SJCRH30 (cell line): ENCODE measurements around the gene PPP3CA. TPM values are rescaled to one million over a fixed set of nuclear protein-coding genes. Genes with fewer than 3 reads are reported as not detected.
A peak's percentile ranks its signal among the peaks of the same experiment; 100 is the strongest.

Experiments used
- DNase-seq, 2 experiments: peaks; one replicate each; pipeline ENCODE4 v3.0.0-alpha.2; 2015 to 2020
- H3K27ac ChIP-seq: fragments of 250-450 bp; sonication (Bioruptor Pico); 2 replicates; pipeline ENCODE4 v1.5.1; 2020; ENCODE audit warnings: mild to moderate bottlenecking, moderate library complexity
- H3K27me3 ChIP-seq: fragments of 250-450 bp; sonication (Bioruptor Pico); 2 replicates; pipeline ENCODE4 v1.5.1; 2020; ENCODE audit warnings: mild to moderate bottlenecking, moderate library complexity
- H3K36me3 ChIP-seq: fragments of 250-450 bp; sonication (Bioruptor Pico); 2 replicates; pipeline ENCODE4 v1.5.1; 2020; ENCODE audit warnings: mild to moderate bottlenecking, moderate library complexity
- H3K4me1 ChIP-seq: fragments of 250-450 bp; sonication (Bioruptor Pico); 2 replicates; pipeline ENCODE4 v1.5.1; 2020; ENCODE audit warnings: mild to moderate bottlenecking, moderate library complexity
- H3K4me3 ChIP-seq: fragments of 250-450 bp; sonication (Bioruptor Pico); 2 replicates; pipeline ENCODE4 v1.5.1; 2020; ENCODE audit warnings: mild to moderate bottlenecking, moderate library complexity
- H3K9me3 ChIP-seq: fragments of 250-450 bp; sonication (Bioruptor Pico); replicated peaks from 2 replicates; pipeline ENCODE4 v1.5.1; 2020; ENCODE audit warnings: mild to moderate bottlenecking, moderate library complexity
- total RNA-seq: library from RNA; depleted of rRNA; stranded (reverse); fragments of >200 nt; shearing (Covaris generic); gene quantifications from 2 replicates; pipeline ENCODE4 v1.2.3, GENCODE V29; 2014

Gene PPP3CA
- total RNA-seq, 1 experiment from 2014 or later = 38.4 TPM

- Histone ChIP-seq H3K4me1 (no peaks in the 10 kb centered on the region), H3K9me3 (no peaks in the 10 kb centered on the region; the same call in 1 of the 2 replicates), H3K27ac (no peak overlapping the region), H3K36me3 (no peaks in the 10 kb centered on the region), H3K27me3 (no peaks in the 10 kb centered on the region), H3K4me3 (no peak overlapping the region)
- no peak for DNase-seq
These were observed 32.3 kb downstream of the PPP3CA start for GRCh38 chr4:101315041-101315440.

GRCh38 chr4:101309925-101310324 is 37.4 kb downstream of the PPP3CA start:
- H3K4me1 ChIP-seq = peaks cover 19% of the 10 kb centered on the region
- no peaks in the 10 kb centered on the region; the same call in 1 of the 2 replicates for H3K9me3 ChIP-seq
- no peak for DNase-seq
- no peak overlapping the region for H3K4me3 ChIP-seq
- H3K27me3 ChIP-seq = no peaks in the 10 kb centered on the region
- H3K36me3 ChIP-seq = no peaks in the 10 kb centered on the region
- H3K27ac ChIP-seq = no peak overlapping the region

GRCh38 chr4:101307899-101308298 is 39.4 kb downstream of the PPP3CA start:
- DNase-seq = no peak
- Histone ChIP-seq H3K27ac (no peak overlapping the region), H3K27me3 (no peaks in the 10 kb centered on the region), H3K9me3 (no peaks in the 10 kb centered on the region), H3K4me1 (peaks cover 25% of the 10 kb centered on the region), H3K4me3 (no peak overlapping the region), H3K36me3 (no peaks in the 10 kb centered on the region)

GRCh38 chr4:101306764-101307615 is 40.3 kb downstream of the PPP3CA start:
- Histone ChIP-seq H3K27ac (no peak overlapping the region), H3K4me1 (peaks cover 25% of the 10 kb centered on the region), H3K4me3 (no peak overlapping the region), H3K9me3 (no peaks in the 10 kb centered on the region), H3K36me3 (no peaks in the 10 kb centered on the region), H3K27me3 (no peaks in the 10 kb centered on the region)
- DNase-seq = no peak

GRCh38 chr4:101306225-101306624 is 41.1 kb downstream of the PPP3CA start:
- no peaks in the 10 kb centered on the region for H3K9me3 ChIP-seq
- peak in 1 of 2 experiments; percentile 17 for DNase-seq
- no peaks in the 10 kb centered on the region for H3K27me3 ChIP-seq
- peaks cover 25% of the 10 kb centered on the region for H3K4me1 ChIP-seq
- H3K27ac ChIP-seq = no peak overlapping the region
- H3K36me3 ChIP-seq = no peaks in the 10 kb centered on the region
- H3K4me3 ChIP-seq = no peak overlapping the region

GRCh38 chr4:101304916-101305315 is 42.4 kb downstream of the PPP3CA start:
- DNase-seq = peak; percentile 49 to 83
- H3K27ac ChIP-seq = no peak overlapping the region
- H3K36me3 ChIP-seq = no peaks in the 10 kb centered on the region
- no peaks in the 10 kb centered on the region for H3K27me3 ChIP-seq
- H3K9me3 ChIP-seq = no peaks in the 10 kb centered on the region
- H3K4me1 ChIP-seq = peaks cover 25% of the 10 kb centered on the region
- no peak overlapping the region for H3K4me3 ChIP-seq

GRCh38 chr4:101299899-101300540 is 47.3 kb downstream of the PPP3CA start:
- Histone ChIP-seq H3K36me3 (no peaks in the 10 kb centered on the region), H3K4me3 (no peak overlapping the region), H3K4me1 (peaks cover 7% of the 10 kb centered on the region), H3K9me3 (no peaks in the 10 kb centered on the region), H3K27me3 (no peaks in the 10 kb centered on the region), H3K27ac (no peak overlapping the region)
- no peak for DNase-seq

GRCh38 chr4:101299021-101299420 is 48.3 kb downstream of the PPP3CA start:
- H3K4me3 ChIP-seq = no peak overlapping the region
- H3K4me1 ChIP-seq = no peaks in the 10 kb centered on the region
- H3K27ac ChIP-seq = no peak overlapping the region
- H3K9me3 ChIP-seq = no peaks in the 10 kb centered on the region
- DNase-seq = no peak
- no peaks in the 10 kb centered on the region for H3K27me3 ChIP-seq
- no peaks in the 10 kb centered on the region for H3K36me3 ChIP-seq

- DNase-seq = no peak
- Histone ChIP-seq H3K9me3 (no peaks in the 10 kb centered on the region), H3K27ac (no peak overlapping the region), H3K4me1 (no peaks in the 10 kb centered on the region), H3K36me3 (no peaks in the 10 kb centered on the region), H3K4me3 (no peak overlapping the region), H3K27me3 (no peaks in the 10 kb centered on the region)
These were observed 51.6 kb downstream of the PPP3CA start for GRCh38 chr4:101295691-101296090.

GRCh38 chr4:101294597-101294996 is 52.7 kb downstream of the PPP3CA start:
- Histone ChIP-seq H3K9me3 (no peaks in the 10 kb centered on the region), H3K36me3 (no peaks in the 10 kb centered on the region), H3K4me1 (no peaks in the 10 kb centered on the region), H3K27me3 (no peaks in the 10 kb centered on the region), H3K4me3 (no peak overlapping the region), H3K27ac (no peak overlapping the region)
- DNase-seq = no peak

- Histone ChIP-seq H3K4me3 (no peak overlapping the region), H3K27ac (no peak overlapping the region), H3K27me3 (no peaks in the 10 kb centered on the region), H3K9me3 (no peaks in the 10 kb centered on the region), H3K4me1 (no peaks in the 10 kb centered on the region), H3K36me3 (no peaks in the 10 kb centered on the region)
- no peak for DNase-seq
These were observed 54.4 kb downstream of the PPP3CA start for GRCh38 chr4:101292901-101293300.

- no peak for DNase-seq
- H3K9me3 ChIP-seq = no peaks in the 10 kb centered on the region
- H3K36me3 ChIP-seq = no peaks in the 10 kb centered on the region
- peaks cover under 1% of the 10 kb centered on the region for H3K4me1 ChIP-seq
- no peak overlapping the region for H3K4me3 ChIP-seq
- no peaks in the 10 kb centered on the region for H3K27me3 ChIP-seq
- no peak overlapping the region for H3K27ac ChIP-seq
These were observed 55.1 kb downstream of the PPP3CA start for GRCh38 chr4:101292214-101292613.

GRCh38 chr4:101291198-101291597 is 56.1 kb downstream of the PPP3CA start:
- Histone ChIP-seq H3K27ac (no peak overlapping the region), H3K4me1 (peaks cover 8% of the 10 kb centered on the region), H3K27me3 (no peaks in the 10 kb centered on the region), H3K36me3 (no peaks in the 10 kb centered on the region), H3K4me3 (no peak overlapping the region), H3K9me3 (no peaks in the 10 kb centered on the region)
- no peak for DNase-seq

- no peak for DNase-seq
- no peaks in the 10 kb centered on the region for H3K27me3 ChIP-seq
These were observed 56.7 kb downstream of the PPP3CA start for GRCh38 chr4:101290654-101291053.

GRCh38 chr4:101289306-101289705 is 58.0 kb downstream of the PPP3CA start:
- Histone ChIP-seq H3K9me3 (no peaks in the 10 kb centered on the region), H3K27me3 (no peaks in the 10 kb centered on the region), H3K27ac (no peak overlapping the region), H3K4me3 (no peak overlapping the region), H3K4me1 (peaks cover 8% of the 10 kb centered on the region), H3K36me3 (no peaks in the 10 kb centered on the region)
- DNase-seq = no peak

More at GRCh38 chr4:101290654-101291053, 56.7 kb downstream of the PPP3CA start:
- no peaks in the 10 kb centered on the region for H3K9me3 ChIP-seq
- H3K4me3 ChIP-seq = no peak overlapping the region
- no peaks in the 10 kb centered on the region for H3K36me3 ChIP-seq
- H3K4me1 ChIP-seq = peaks cover 8% of the 10 kb centered on the region
- H3K27ac ChIP-seq = no peak overlapping the region
